Activated CD4-positive, alpha-beta T cell treated with anti-CD3 and anti-CD28 coated beads, Interleukin-2, amount 10 ng/mL, durations not matched to agents 24 days and 14 days (primary cell): Measurements from ENCODE around the gene SNED1. TPM values are rescaled to one million over a fixed set of nuclear protein-coding genes. Genes with fewer than 3 reads are reported as not detected.
"Not testable (repeated sequence)": the region's sequence is repeated elsewhere in the genome, so short reads cannot be mapped to it uniquely, and the experiment has no call there.

Experiments used
- DNase-seq: peaks from one replicate; pipeline ENCODE4 v3.0.0; 2022
- H3K27ac Mint-ChIP-seq: one replicate; pipeline ENCODE4 v1.8.0; 2022; ENCODE audit warnings: mild to moderate bottlenecking, mixed read lengths
- H3K27me3 Mint-ChIP-seq: one replicate; pipeline ENCODE4 v1.8.0; 2022; ENCODE audit warnings: mixed read lengths
- H3K36me3 Mint-ChIP-seq: one replicate; pipeline ENCODE4 v1.8.0; 2022; ENCODE audit warnings: low read depth, mild to moderate bottlenecking, mixed read lengths
- H3K4me1 Mint-ChIP-seq: one replicate; pipeline ENCODE4 v1.8.0; 2021; ENCODE audit warnings: mixed read lengths
- H3K4me3 Mint-ChIP-seq: one replicate; pipeline ENCODE4 v1.8.0; 2022; ENCODE audit warnings: mild to moderate bottlenecking, moderate library complexity, mixed read lengths
- H3K9me3 Mint-ChIP-seq: one replicate; pipeline ENCODE4 v1.8.0; 2021; ENCODE audit warnings: mixed read lengths
- intact Hi-C: fragments of 100-400 bp; cut with micrococcal nuclease; formaldehyde crosslinking; loops from one replicate; pipeline ENCODE4 v1.15.1; 2023
- total RNA-seq: library from RNA; stranded (reverse); gene quantifications from 2 replicates; pipeline ENCODE4 v1.2.3, GENCODE V29; 2022

SNED1 gene
- total RNA-seq, 1 donor from 2014 or later, result 1.3 TPM

DNA sequence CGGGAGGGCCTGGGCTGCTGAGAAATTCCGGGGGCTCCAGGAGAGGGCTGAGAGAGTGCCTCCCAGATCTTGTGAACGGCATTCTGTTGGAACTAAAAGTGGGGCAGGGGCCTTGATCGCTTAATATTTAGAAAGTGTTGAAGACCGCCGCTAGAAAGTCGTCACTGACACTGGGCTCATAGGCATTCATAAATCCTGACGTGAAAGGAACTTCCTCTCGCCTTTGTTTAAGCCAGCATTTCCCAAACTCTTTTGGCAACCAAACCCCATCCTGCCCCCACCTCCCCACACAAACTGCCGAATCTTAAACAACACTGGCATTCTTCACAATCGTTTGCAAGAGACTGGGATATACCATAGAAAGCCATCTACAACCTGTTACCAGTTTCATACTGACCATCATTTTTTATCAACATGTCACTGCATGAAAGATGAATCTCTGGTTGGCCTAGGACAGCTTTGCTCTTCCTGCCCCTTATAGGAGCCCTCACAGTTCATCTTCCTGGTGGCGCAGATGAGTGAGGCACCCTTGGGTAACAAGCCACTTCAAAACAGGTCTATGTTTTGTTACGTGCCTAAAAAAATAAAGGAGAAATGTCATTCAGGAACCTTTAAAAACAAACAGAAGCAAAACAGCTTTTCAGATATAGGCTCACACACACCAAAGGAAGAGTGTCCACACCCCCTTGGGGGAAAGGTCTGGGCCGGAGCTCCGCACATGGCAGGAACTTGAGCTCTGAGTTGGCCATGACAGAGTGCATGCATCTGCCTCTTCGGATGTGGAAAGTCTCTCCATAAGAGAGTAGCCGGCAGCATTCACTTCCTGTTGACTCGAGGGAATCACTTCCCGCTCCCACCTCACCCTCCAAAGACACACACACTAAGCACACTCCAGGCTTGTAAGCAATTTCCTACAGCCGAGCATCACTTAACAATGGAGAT is 90.6 kb downstream of the SNED1 start:
- Mint-ChIP-seq H3K36me3 (peaks cover 52% of the 10 kb centered on the region), H3K27ac (no peak overlapping the region), H3K4me1 (no peaks in the 10 kb centered on the region)

GRCh38 chr2:241091201-241091600 is 92.8 kb downstream of the SNED1 start:
- no peak overlapping the region for H3K27ac Mint-ChIP-seq
- no peak overlapping the region for H3K4me3 Mint-ChIP-seq
- intact Hi-C loops, result no loop called here
- no peaks in the 10 kb centered on the region for H3K27me3 Mint-ChIP-seq
- H3K4me1 Mint-ChIP-seq, result peaks cover 9% of the 10 kb centered on the region
- H3K36me3 Mint-ChIP-seq, result peaks cover 57% of the 10 kb centered on the region
- H3K9me3 Mint-ChIP-seq, result no peaks in the 10 kb centered on the region
- no peak for DNase-seq

More for the DNA sequence above, 90.6 kb downstream of the SNED1 start:
- Mint-ChIP-seq H3K27me3 (no peaks in the 10 kb centered on the region), H3K9me3 (no peaks in the 10 kb centered on the region), H3K4me3 (no peak overlapping the region)
- intact Hi-C loops, result no loop called here
- no peak for DNase-seq

DNA sequence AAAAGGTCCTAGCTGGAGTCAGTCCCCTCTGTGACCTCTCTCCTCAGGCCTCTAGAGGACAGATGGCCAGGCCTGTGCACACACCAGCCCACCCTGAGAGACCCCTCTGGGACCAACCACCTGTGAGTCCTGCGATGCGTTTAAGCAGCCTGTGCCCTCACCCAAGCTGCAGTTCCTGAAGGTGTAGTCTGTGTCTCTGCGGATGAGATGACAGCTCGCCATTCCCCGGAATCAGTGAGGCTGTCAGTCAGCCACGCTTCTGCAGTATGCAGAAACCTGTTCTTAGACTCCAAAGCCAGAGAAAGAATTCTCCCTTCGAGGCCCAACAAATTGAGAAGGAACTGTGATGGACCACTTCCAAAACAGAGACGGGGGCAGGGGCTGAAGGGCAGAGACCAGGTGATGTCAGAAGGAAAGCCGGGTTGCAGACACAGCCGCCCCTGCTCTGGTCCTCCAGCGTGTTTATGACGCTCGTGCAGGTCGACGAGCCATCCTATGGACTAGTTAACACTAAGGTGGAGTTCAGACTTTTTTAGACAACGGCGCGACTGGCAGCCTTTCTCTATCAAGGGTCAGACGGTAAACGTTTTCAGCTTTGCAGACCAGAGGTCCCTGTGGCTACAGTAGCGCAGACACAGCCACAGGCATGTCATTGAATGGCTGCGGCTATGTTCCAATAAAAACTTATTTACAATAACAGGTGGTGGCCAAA is 93.5 kb downstream of the SNED1 start:
- no peak for DNase-seq
- Mint-ChIP-seq H3K9me3 (no peaks in the 10 kb centered on the region), H3K4me3 (no peak overlapping the region), H3K27me3 (no peaks in the 10 kb centered on the region), H3K36me3 (peaks cover 57% of the 10 kb centered on the region), H3K4me1 (peaks cover 14% of the 10 kb centered on the region), H3K27ac (no peak overlapping the region)
- intact Hi-C loops, result no loop called here

GRCh38 chr2:241092677-241093076 is 94.3 kb downstream of the SNED1 start:
- DNase-seq, result no peak
- Mint-ChIP-seq H3K36me3 (peaks cover 59% of the 10 kb centered on the region), H3K27ac (no peak overlapping the region), H3K9me3 (no peaks in the 10 kb centered on the region), H3K27me3 (no peaks in the 10 kb centered on the region), H3K4me1 (peaks cover 18% of the 10 kb centered on the region), H3K4me3 (no peak overlapping the region)
- intact Hi-C loops, result no loop called here

DNA sequence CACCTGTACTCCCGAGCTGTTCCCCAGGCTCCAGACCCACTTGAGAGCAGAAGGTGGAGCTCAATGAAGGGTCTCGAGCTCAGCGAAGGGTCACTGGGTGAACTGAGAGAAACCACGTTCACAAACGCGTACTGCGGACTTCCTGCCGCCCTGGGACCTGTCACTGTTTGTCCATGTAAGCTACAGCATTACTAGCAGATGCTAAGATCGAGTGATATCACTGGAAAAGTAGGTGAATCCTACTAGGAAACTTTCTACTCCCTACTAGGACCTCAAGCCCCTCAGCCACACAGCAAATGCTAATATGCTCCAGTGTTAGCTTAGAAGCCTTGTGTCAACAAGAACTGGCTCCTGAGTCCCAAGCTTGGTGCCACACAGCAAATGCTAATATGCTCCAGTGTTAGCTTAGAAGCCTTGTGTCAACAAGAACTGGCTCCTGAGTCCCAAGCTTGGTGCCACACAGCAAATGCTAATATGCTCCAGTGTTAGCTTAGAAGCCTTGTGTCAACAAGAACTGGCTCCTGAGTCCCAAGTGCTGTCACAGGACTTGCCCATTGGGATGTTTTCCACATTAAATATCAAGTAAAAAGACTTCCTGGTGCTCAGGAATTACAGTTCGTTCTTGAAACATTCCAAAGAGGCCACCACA is 94.8 kb downstream of the SNED1 start:
- peaks cover 55% of the 10 kb centered on the region for H3K36me3 Mint-ChIP-seq
- H3K4me3 Mint-ChIP-seq, DNase-seq, H3K27me3 Mint-ChIP-seq, intact Hi-C loops, H3K9me3 Mint-ChIP-seq, H3K27ac Mint-ChIP-seq: not testable (repeated sequence)
- H3K4me1 Mint-ChIP-seq, result peaks cover 19% of the 10 kb centered on the region

DNA sequence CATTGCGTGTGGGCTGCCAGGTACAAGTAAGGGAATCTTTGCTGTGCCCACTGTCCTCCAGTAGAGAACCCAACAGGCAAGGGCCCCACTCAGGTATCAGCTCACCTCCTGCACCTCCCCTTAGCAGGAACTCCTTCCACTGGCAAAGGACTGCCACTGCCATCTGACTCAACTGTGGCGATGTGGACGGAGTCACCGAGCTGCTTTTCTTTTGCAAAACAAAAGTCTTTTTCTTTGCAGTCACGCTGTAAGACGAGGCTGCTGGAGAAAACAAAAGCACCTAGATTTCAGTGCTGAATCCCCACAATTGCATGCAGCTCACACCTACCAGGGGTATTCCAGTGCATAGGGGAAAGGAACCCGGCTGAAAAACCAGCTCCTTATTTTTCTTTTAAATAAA is 95.8 kb downstream of the SNED1 start:
- Mint-ChIP-seq H3K4me1 (peaks cover 25% of the 10 kb centered on the region), H3K27me3 (no peaks in the 10 kb centered on the region), H3K27ac (no peak overlapping the region), H3K4me3 (no peak overlapping the region), H3K36me3 (peaks cover 55% of the 10 kb centered on the region), H3K9me3 (no peaks in the 10 kb centered on the region)
- intact Hi-C loops, result no loop called here
- no peak for DNase-seq

DNA sequence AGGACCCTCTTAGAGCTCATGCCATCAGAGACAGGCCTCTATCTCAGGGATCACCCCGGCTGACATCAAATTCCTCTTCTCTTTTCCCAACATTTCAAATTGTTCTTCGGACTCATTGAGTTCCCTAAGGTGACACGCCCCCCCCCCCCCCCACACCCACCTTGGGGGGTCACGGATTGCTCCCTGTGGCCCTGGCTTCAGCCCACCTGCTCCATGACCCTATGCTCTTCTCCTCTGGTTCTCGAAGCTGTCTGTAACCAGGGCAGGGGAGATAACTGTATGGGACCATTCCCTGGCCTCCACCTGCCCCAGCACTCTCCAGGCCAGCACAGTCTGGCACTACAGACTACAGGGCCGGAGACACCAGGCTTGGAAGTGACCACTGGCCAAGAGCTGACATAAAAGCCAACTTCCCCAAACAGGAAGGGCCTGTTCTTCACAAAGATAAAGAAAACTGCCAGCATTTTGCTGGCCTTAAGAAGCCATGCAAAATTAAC is 96.6 kb downstream of the SNED1 start:
- Mint-ChIP-seq H3K4me1 (peaks cover 29% of the 10 kb centered on the region), H3K27ac (peak overlapping the region; percentile 52), H3K9me3 (no peaks in the 10 kb centered on the region), H3K27me3 (no peaks in the 10 kb centered on the region), H3K4me3 (no peak overlapping the region), H3K36me3 (peaks cover 58% of the 10 kb centered on the region)
- intact Hi-C loops, result no loop called here
- DNase-seq, result no peak

DNA sequence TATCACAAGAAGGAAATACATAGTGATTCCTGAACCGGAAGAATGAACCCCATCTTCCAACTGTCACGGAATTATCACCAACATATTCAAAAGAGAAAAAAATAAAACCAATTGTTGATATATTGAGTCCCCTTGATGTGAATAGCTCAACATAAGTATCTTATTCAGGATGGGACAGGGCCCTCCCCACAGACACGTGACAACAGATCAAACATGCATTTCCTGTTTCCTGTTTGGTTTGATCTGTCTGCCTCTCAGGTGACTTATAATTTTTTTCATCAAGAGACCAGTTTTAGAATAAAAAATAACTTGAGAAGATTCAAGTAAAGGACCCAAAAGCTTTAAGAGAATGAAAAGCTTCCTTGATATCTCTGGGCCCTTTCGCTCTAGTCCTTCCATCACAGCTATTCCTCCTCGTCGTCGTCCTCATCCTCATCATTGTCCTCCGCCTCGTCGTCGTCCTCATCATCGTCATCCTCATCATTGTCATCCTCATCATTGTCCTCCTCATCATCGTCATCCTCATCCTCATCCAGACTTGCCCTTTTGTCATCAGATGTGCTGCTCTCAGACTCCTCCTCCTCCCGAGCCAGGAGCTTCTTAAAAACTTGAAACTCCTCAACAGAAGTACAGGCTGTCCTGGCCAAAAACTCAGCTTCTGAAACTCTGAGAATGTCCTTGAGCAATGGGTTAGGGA is 97.3 kb downstream of the SNED1 start:
- Mint-ChIP-seq H3K36me3 (peaks cover 62% of the 10 kb centered on the region), H3K27me3 (no peaks in the 10 kb centered on the region), H3K4me3 (peak overlapping the region; percentile 14), H3K27ac (peak overlapping the region; percentile 52), H3K4me1 (peaks cover 32% of the 10 kb centered on the region), H3K9me3 (no peaks in the 10 kb centered on the region)
- peak; percentile 80 for DNase-seq
- intact Hi-C loops, result no loop called here

DNA sequence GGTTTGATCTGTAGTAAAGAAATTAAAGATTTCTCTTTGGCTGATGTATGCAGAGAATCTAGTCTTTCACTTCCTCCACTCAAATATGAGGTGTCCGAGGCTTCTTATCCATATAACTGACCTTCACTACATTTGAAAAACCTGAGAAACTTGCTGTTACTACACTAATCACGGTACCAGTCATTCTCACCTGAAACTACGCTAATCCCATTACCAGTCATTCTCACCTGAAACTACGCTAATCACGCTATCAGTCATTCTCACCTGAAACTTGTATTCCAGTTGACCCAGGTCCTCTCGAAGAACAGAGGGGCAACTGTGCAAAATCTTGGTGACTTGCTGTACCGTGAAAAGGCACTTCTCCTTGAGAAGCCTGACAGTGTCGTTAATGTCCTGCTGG is 98.6 kb downstream of the SNED1 start:
- no peak for DNase-seq
- H3K4me3 Mint-ChIP-seq, result no peak overlapping the region
- H3K27me3 Mint-ChIP-seq, result no peaks in the 10 kb centered on the region
- H3K36me3 Mint-ChIP-seq, result peaks cover 61% of the 10 kb centered on the region
- H3K9me3 Mint-ChIP-seq, result no peaks in the 10 kb centered on the region
- intact Hi-C loops, result no loop called here
- no peak overlapping the region for H3K27ac Mint-ChIP-seq
- peaks cover 36% of the 10 kb centered on the region for H3K4me1 Mint-ChIP-seq

- intact Hi-C loops, result no loop called here
These were observed 100.8 kb downstream of the SNED1 start for GRCh38 chr2:241099246-241099645.

GRCh38 chr2:241102239-241102803 is 103.9 kb downstream of the SNED1 start, which contains the start of gene MTERF4:
TSS of gene MTERF4 (minus strand) at chr2:241102287. CDS start at chr2:241102273, 14 bp downstream.
- Mint-ChIP-seq H3K4me1 (peaks cover 29% of the 10 kb centered on the region), H3K4me3 (peak within 1 kb of the TSS; percentile 94), H3K27ac (peak within 1 kb of the TSS; percentile 98), H3K9me3 (no peaks in the 10 kb centered on the region), H3K27me3 (no peaks in the 10 kb centered on the region), H3K36me3 (peaks cover 37% of the 10 kb centered on the region)
- intact Hi-C loops, result loop anchor here (1.0 to 5.0 kb wide), 3 partner anchors 48 to 535 kb away; partner anchors contain the start of genes ATG4B, PPP1R7 and THAP4
- DNase-seq, result peak; percentile 97

More at GRCh38 chr2:241099246-241099645, 100.8 kb downstream of the SNED1 start:
- Mint-ChIP-seq H3K36me3 (peaks cover 57% of the 10 kb centered on the region), H3K27ac (no peak overlapping the region), H3K4me1 (peaks cover 43% of the 10 kb centered on the region), H3K27me3 (no peaks in the 10 kb centered on the region), H3K9me3 (no peaks in the 10 kb centered on the region), H3K4me3 (no peak overlapping the region)
- DNase-seq, result no peak

- intact Hi-C loops, result loop anchor here (5.0 kb wide), 2 partner anchors 114 to 534 kb away; partner anchors contain the start of genes ATG4B and THAP4
- DNase-seq, result no peak
- Mint-ChIP-seq H3K9me3 (no peaks in the 10 kb centered on the region), H3K4me1 (peaks cover 29% of the 10 kb centered on the region), H3K4me3 (peak overlapping the region; percentile 94), H3K36me3 (peaks cover 36% of the 10 kb centered on the region), H3K27me3 (no peaks in the 10 kb centered on the region), H3K27ac (peak overlapping the region; percentile 98)
These were observed 104.8 kb downstream of the SNED1 start for GRCh38 chr2:241103176-241103595.

GRCh38 chr2:241104611-241105010 is 106.2 kb downstream of the SNED1 start:
- H3K4me1 Mint-ChIP-seq, result peaks cover 34% of the 10 kb centered on the region
- peaks cover 30% of the 10 kb centered on the region for H3K36me3 Mint-ChIP-seq
- not testable (repeated sequence) for DNase-seq, H3K27ac Mint-ChIP-seq, H3K4me3 Mint-ChIP-seq, H3K27me3 Mint-ChIP-seq, H3K9me3 Mint-ChIP-seq
- intact Hi-C loops, result loop anchor here (5.0 kb wide), 2 partner anchors 113 to 533 kb away; partner anchors contain the start of genes ATG4B and THAP4
